Measurements from ENCODE around the gene SYTL3. TPM values are rescaled to one million over a fixed set of nuclear protein-coding genes. Genes with fewer than 3 reads are reported as not detected.

SYTL3 gene
- total RNA-seq, 1 donor from 2014 or later: 13.9 TPM

DNA sequence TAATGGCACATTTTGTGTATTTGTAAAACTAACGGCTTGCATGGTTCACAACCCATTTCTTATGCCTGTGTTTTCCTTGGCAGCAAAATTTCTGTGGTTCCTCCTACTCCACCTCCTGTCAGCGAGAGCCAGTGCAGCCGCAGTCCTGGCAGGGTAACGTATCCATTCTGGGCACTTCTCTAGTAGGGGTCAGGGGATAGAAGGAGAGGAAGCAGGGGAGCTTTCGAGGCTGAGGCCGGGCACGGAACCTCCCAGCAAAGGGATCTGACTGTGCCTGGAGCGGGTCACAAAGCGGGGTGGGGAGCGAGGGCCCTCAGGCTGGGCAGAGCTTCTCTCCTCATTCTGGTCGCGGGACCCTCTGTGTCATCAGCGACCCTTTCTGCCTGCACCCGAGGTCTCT lies 58.4 kb downstream of the SYTL3 start:
- DNase-seq: no peak
- H3K27ac ChIP-seq: peak overlapping the region; percentile 73
- H3K4me3 ChIP-seq: no peak overlapping the region

DNA sequence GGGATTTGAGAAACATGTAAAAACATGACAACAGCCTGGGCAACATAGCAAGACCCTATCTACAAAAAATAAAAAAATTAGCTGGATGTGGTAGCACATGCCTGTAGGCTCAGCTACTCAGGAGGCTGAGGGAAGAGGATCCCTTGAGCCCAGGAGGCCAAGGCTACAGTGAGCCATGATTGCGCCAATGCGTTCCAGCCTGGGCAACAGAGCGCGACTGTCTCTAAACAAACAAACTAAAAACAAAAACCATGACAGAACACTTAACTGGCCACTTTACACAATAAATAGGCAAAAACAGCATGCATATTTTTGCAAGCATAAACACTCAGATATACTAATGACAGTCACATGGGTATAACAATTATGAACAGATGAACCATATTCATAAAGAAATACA lies 60.0 kb downstream of the SYTL3 start:
- Histone ChIP-seq H3K4me1 (peaks cover 34% of the 10 kb centered on the region), H3K36me3 (peaks cover 10% of the 10 kb centered on the region), H3K9me3 (no peaks in the 10 kb centered on the region), H3K27me3 (ENCODE audit: low read depth) (no peaks in the 10 kb centered on the region), H3K4me3 (no peak overlapping the region), H3K27ac (no peak overlapping the region)
- ATAC-seq (no peak), DNase-seq (no peak)
- TF ChIP-seq, protein P1, sequence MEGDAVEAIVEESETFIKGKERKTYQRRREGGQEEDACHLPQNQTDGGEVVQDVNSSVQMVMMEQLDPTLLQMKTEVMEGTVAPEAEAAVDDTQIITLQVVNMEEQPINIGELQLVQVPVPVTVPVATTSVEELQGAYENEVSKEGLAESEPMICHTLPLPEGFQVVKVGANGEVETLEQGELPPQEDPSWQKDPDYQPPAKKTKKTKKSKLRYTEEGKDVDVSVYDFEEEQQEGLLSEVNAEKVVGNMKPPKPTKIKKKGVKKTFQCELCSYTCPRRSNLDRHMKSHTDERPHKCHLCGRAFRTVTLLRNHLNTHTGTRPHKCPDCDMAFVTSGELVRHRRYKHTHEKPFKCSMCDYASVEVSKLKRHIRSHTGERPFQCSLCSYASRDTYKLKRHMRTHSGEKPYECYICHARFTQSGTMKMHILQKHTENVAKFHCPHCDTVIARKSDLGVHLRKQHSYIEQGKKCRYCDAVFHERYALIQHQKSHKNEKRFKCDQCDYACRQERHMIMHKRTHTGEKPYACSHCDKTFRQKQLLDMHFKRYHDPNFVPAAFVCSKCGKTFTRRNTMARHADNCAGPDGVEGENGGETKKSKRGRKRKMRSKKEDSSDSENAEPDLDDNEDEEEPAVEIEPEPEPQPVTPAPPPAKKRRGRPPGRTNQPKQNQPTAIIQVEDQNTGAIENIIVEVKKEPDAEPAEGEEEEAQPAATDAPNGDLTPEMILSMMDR (IDR thresholded peaks at IDR 0.05): no peak
- intact Hi-C loops (cut with DNase I): loop anchor here (5.0 kb wide), 1 partner anchor 257 kb away; no protein-coding TSS in a partner anchor

More for the DNA sequence above, 58.4 kb downstream of the SYTL3 start:
- TF ChIP-seq, protein P1 (IDR thresholded peaks at IDR 0.05): no peak
- no peak for ATAC-seq
- Histone ChIP-seq H3K4me1 (peaks cover 43% of the 10 kb centered on the region), H3K27me3 (ENCODE audit: low read depth) (no peaks in the 10 kb centered on the region), H3K9me3 (no peaks in the 10 kb centered on the region), H3K36me3 (peaks cover 10% of the 10 kb centered on the region)
- intact Hi-C loops (cut with DNase I): no loop called here

DNA sequence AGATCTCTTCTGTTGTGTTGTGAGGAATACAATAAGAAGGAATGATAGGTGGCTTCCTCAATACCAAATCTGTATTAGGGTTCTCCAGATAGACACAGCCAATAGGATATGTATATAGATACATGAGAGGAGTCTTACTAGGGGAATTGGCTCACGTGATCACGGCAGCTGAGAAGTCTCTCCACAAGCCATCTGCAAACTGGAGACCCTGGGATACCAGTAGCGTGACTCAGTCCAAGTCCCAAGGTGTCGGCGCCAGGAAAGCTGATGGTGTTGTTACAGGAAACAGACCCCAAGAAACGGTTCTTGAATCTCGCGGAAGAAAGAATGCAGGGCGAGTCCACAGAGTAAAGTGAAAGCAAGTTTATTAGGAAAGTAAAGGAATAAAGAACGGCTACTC lies 61.4 kb downstream of the SYTL3 start:
- no peak overlapping the region for H3K4me3 ChIP-seq
- H3K9me3 ChIP-seq: no peaks in the 10 kb centered on the region
- peaks cover 27% of the 10 kb centered on the region for H3K4me1 ChIP-seq
- DNase-seq (no peak), ATAC-seq (no peak)
- peak overlapping the region; percentile 49 for H3K27ac ChIP-seq
- intact Hi-C loops (cut with DNase I): loop anchor here (5.0 kb wide), 1 partner anchor 256 kb away; no protein-coding TSS in a partner anchor
- TF ChIP-seq, protein P1 (IDR thresholded peaks at IDR 0.05): no peak
- H3K27me3 ChIP-seq (ENCODE audit: low read depth): no peaks in the 10 kb centered on the region
- peaks cover 10% of the 10 kb centered on the region for H3K36me3 ChIP-seq

DNA sequence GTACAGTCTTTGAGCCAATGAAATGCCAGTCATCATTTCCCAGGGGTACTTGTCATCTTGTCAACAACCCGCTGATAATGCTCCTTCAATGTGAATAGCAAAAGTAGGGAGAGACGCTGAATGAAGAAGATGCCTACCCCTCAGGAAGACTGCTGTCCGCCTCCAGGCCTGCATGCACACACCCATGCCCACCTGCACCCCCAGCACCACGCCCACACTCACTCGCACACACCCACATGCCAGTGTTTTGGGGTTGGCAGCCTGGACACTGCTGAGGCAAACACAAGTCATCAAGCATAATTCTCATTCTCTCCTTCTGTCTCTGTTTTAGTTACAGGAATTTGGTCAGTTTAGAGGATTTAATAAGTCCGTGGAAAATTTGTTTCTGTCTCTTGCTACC lies 63.6 kb downstream of the SYTL3 start:
- no peak overlapping the region for H3K27ac ChIP-seq
- H3K9me3 ChIP-seq: no peaks in the 10 kb centered on the region
- peaks cover 21% of the 10 kb centered on the region for H3K4me1 ChIP-seq
- no peaks in the 10 kb centered on the region for H3K27me3 ChIP-seq (ENCODE audit: low read depth)
- H3K4me3 ChIP-seq: no peak overlapping the region
- TF ChIP-seq, protein P1 (IDR thresholded peaks at IDR 0.05): no peak
- no peak for DNase-seq
- ATAC-seq: no peak
- intact Hi-C loops (cut with DNase I): loop anchor here (5.0 kb wide), 1 partner anchor 254 kb away; no protein-coding TSS in a partner anchor
- peaks cover 10% of the 10 kb centered on the region for H3K36me3 ChIP-seq

DNA sequence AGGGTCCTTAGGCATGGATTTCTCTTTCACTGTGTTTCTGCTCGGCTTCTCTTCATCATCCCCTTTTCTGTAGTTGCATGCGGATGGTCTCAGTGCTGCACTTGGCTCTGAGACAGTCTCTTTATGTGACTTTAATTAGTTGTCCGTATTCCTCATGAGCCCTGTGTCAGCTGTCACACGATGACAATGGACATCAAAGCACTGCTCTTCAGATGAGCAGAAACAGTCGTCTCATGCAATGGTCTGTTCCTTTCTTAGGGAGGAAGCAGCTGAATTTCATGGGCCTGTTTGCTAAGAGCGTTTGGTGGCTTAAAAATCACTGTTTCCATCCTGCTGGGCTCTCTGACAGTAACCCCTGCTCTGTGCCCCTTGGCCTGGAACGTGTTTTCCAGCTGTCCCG lies 64.9 kb downstream of the SYTL3 start:
- no peak for DNase-seq
- intact Hi-C loops (cut with DNase I): loop anchor here (5.0 kb wide), 1 partner anchor 253 kb away; no protein-coding TSS in a partner anchor
- no peak overlapping the region for H3K4me3 ChIP-seq
- H3K27me3 ChIP-seq (ENCODE audit: low read depth): no peaks in the 10 kb centered on the region
- H3K4me1 ChIP-seq: peaks cover 20% of the 10 kb centered on the region
- TF ChIP-seq, protein P1 (IDR thresholded peaks at IDR 0.05): no peak
- H3K36me3 ChIP-seq: peaks cover 3% of the 10 kb centered on the region
- ATAC-seq: no peak
- no peak overlapping the region for H3K27ac ChIP-seq
- no peaks in the 10 kb centered on the region for H3K9me3 ChIP-seq
